Keratinocyte (primary cell): ENCODE results near the gene DSTN. TPM values are rescaled to one million over a fixed set of nuclear protein-coding genes. Genes with fewer than 3 reads are reported as not detected.

Experiments used
- DNase-seq: peaks from one replicate; pipeline ENCODE4 v3.0.0-alpha.2; 2011; ENCODE audit warnings: low read depth, missing footprints, low spot score
- FAIRE-seq: peaks from 2 replicates; lab custom pipeline; 2011; peaks lifted over from hg19 to GRCh38; lab: Jason Lieb, UNC
- H2AFZ ChIP-seq: 2 replicates; pipeline ENCODE4 v1.6.0; 2012; ENCODE audit warnings: low read length, control low read depth, inconsistent platforms; ENCODE audit not compliant: control insufficient read depth
- H3K27ac ChIP-seq: 2 replicates; pipeline ENCODE4 v1.5.1; 2011; ENCODE audit warnings: low read length; ENCODE audit not compliant: control insufficient read depth, insufficient read depth
- H3K27me3 ChIP-seq: 3 replicates; pipeline ENCODE4 v1.6.0; 2011; ENCODE audit warnings: low read length; ENCODE audit not compliant: control insufficient read depth, insufficient read depth; ENCODE audit errors: extremely low read depth
- H3K36me3 ChIP-seq, 2 experiments: 2 replicates in 1 of 2; 3 replicates in 1 of 2; pipeline ENCODE4 v1.5.1; 2011; ENCODE audit warnings: low read length in 2 of 2, mild to moderate bottlenecking in 1 of 2; ENCODE audit not compliant: control insufficient read depth in 2 of 2, insufficient read depth in 2 of 2; ENCODE audit errors: extremely low read depth in 1 of 2
- H3K4me1 ChIP-seq: 3 replicates; pipeline ENCODE4 v1.5.1; 2011; ENCODE audit warnings: low read length; ENCODE audit not compliant: control insufficient read depth, insufficient read depth; ENCODE audit errors: extremely low read depth
- H3K4me2 ChIP-seq: 3 replicates; pipeline ENCODE4 v1.6.0; 2011; ENCODE audit warnings: low read depth, low read length; ENCODE audit not compliant: control insufficient read depth, insufficient read depth; ENCODE audit errors: extremely low read depth
- H3K4me3 ChIP-seq, 3 experiments: fragments of 200-600 bp in 1 of 3; sonication (generic) in 1 of 3; 2 replicates in 2 of 3; 3 replicates in 1 of 3; pipeline ENCODE4 v1.5.1; 2011 to 2016; ENCODE audit warnings: low read length in 3 of 3, mild to moderate bottlenecking in 3 of 3, control low read depth in 2 of 3, inconsistent platforms in 1 of 3, low read depth in 1 of 3, mixed read lengths in 1 of 3, mixed run types in 1 of 3, moderate library complexity in 1 of 3; ENCODE audit not compliant: control insufficient read depth in 2 of 3, insufficient read depth in 2 of 3; ENCODE audit errors: extremely low read depth in 1 of 3
- H3K79me2 ChIP-seq: 2 replicates; pipeline ENCODE4 v1.6.0; 2012; ENCODE audit warnings: low read length; ENCODE audit not compliant: control insufficient read depth, insufficient read depth
- H3K9ac ChIP-seq: 3 replicates; pipeline ENCODE4 v1.6.0; 2011; ENCODE audit warnings: low read length; ENCODE audit not compliant: control insufficient read depth, insufficient read depth; ENCODE audit errors: extremely low read depth
- H3K9me1 ChIP-seq: 3 replicates; pipeline ENCODE4 v1.6.0; 2011; ENCODE audit warnings: low read length; ENCODE audit not compliant: control insufficient read depth, insufficient read depth; ENCODE audit errors: extremely low read depth
- H3K9me3 ChIP-seq: 2 replicates; pipeline ENCODE4 v1.5.1; 2012; ENCODE audit warnings: low read depth, low read length; ENCODE audit not compliant: control insufficient read depth
- H4K20me1 ChIP-seq: 3 replicates; pipeline ENCODE4 v1.6.0; 2011; ENCODE audit warnings: low read length; ENCODE audit not compliant: control insufficient read depth, insufficient read depth; ENCODE audit errors: extremely low read depth
- CTCF ChIP-seq, 3 experiments: IDR thresholded peaks in 1 of 3; conservative IDR thresholded peaks in 1 of 3; optimal IDR thresholded peaks in 1 of 3; 2 replicates in 2 of 3; 3 replicates in 1 of 3; pipeline versions ENCODE3 to v1.5.1; 2011; ENCODE audit warnings: low read length in 3 of 3, mild to moderate bottlenecking in 3 of 3, moderate library complexity in 2 of 3, control low read depth in 1 of 3, inconsistent platforms in 1 of 3; ENCODE audit not compliant: insufficient read depth in 2 of 3; ENCODE audit errors: extremely low read depth in 1 of 3
- EZH2 ChIP-seq: IDR thresholded peaks from one replicate; pipeline ENCODE4 v1.6.1; 2012; ENCODE audit warnings: inconsistent platforms, mild to moderate bottlenecking, low read length, moderate library complexity
- dilution Hi-C: fragments of 300-500 bp; cut with MboI; formaldehyde crosslinking; loops from one replicate; pipeline ENCODE4 v1.7.0; 2020; ENCODE audit warnings: low sequenced_read_pairs; ENCODE audit not compliant: extremely low pct_ligation_motif_present
- polyA plus RNA-seq, 5 experiments: library from polyadenylated mRNA; depleted of rRNA in 3 of 5; stranded (reverse) in 3 of 5; stranded (forward) in 1 of 5; unstranded in 1 of 5; fragments of >200 nt; gene quantifications; 1 replicate in 1 of 5; 2 replicates in 3 of 5; 3 replicates in 1 of 5; pipeline versions ENCODE4 v1.2.1 to v1.2.3, GENCODE V29; 2011 to 2012; ENCODE audit warnings: missing spikeins in 2 of 5, low read depth in 1 of 5, low replicate concordance in 1 of 5

Gene DSTN
- polyA plus RNA-seq, 1 donor (not counting 4 experiments of a cell fraction or from before 2014, with no cell fraction given) = 288 TPM

- no peak overlapping the region for H3K9ac ChIP-seq
- peaks cover 25% of the 10 kb centered on the region for H4K20me1 ChIP-seq
- no peak overlapping the region for H2AFZ ChIP-seq
- peaks cover 85% of the 10 kb centered on the region for H3K79me2 ChIP-seq
- DNase-seq (no peak), FAIRE-seq (no peak)
- H3K27ac ChIP-seq = no peak overlapping the region
- dilution Hi-C loops = no loop called here
- H3K36me3 ChIP-seq = peaks cover 2 to 3% of the 10 kb centered on the region in 2 experiments
- H3K9me1 ChIP-seq = no peaks in the 10 kb centered on the region
- no peaks in the 10 kb centered on the region for H3K27me3 ChIP-seq
- no peak overlapping the region for H3K4me2 ChIP-seq
- no peak for TF ChIP-seq CTCF (optimal IDR thresholded peaks at IDR 0.05 in 1 of 3, IDR thresholded peaks at IDR 0.05 in 1 of 3, conservative IDR thresholded peaks at IDR 0.05 in 1 of 3; ENCODE audit: extremely low read depth in 1 of 3, insufficient read depth in 2 of 3, low read length in 3 of 3)
- H3K4me3 ChIP-seq = no peak overlapping the region
- H3K4me1 ChIP-seq = peaks cover 19% of the 10 kb centered on the region
- no peaks in the 10 kb centered on the region for H3K9me3 ChIP-seq
Measured at GRCh38 chr20:17573463-17573862, 3.6 kb downstream of the DSTN start.

DNA sequence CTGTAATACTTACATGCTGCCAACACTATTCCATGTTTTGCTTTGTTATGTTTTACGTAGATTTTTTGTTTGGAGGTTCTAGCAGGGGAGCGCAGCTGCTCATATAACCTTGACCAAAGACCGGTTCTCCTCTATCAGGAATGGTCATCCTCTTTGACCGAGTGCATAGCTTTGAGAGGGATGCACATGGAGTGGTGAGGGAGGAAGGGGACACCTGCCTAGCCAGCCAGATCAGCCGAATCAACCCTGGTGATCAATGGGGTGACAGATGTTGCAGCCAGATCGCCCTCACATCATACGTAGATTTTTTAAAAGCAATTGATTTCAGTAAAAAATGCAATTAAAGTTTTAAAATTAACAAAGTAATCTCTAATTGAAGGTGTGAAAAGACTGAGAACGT, 6.3 kb downstream of the DSTN start:
- H3K9me1 ChIP-seq = no peaks in the 10 kb centered on the region
- no peak overlapping the region for H3K9ac ChIP-seq
- H3K4me3 ChIP-seq = no peak overlapping the region
- H3K27me3 ChIP-seq = no peaks in the 10 kb centered on the region
- H3K79me2 ChIP-seq = peaks cover 99% of the 10 kb centered on the region
- H3K9me3 ChIP-seq = no peaks in the 10 kb centered on the region
- TF ChIP-seq EZH2 = no peak
- TF ChIP-seq CTCF (optimal IDR thresholded peaks at IDR 0.05 in 1 of 3, IDR thresholded peaks at IDR 0.05 in 1 of 3, conservative IDR thresholded peaks at IDR 0.05 in 1 of 3; ENCODE audit: extremely low read depth in 1 of 3, insufficient read depth in 2 of 3, low read length in 3 of 3) = no peak
- FAIRE-seq = no peak
- H4K20me1 ChIP-seq = peaks cover 26% of the 10 kb centered on the region
- no peak overlapping the region for H2AFZ ChIP-seq
- no peak overlapping the region for H3K4me2 ChIP-seq
- DNase-seq = no peak
- no peak overlapping the region for H3K27ac ChIP-seq
- dilution Hi-C loops = no loop called here
- peaks cover 2 to 3% of the 10 kb centered on the region in 2 experiments for H3K36me3 ChIP-seq
- H3K4me1 ChIP-seq = peaks cover 30% of the 10 kb centered on the region
